Measurements from ENCODE around the gene TSHZ2. TPM values are rescaled to one million over a fixed set of nuclear protein-coding genes. Genes with fewer than 3 reads are reported as not detected.

The TSHZ2 gene
- total RNA-seq, 1 donor from 2014 or later: 1.2 TPM

GRCh38 chr20:53161073-53161472, 188.9 kb downstream of the TSHZ2 start:
- peaks cover 6% of the 10 kb centered on the region for H3K4me1 Mint-ChIP-seq (ENCODE audit: low read depth, unreplicated experiment)
- no peaks in the 10 kb centered on the region for H3K36me3 Mint-ChIP-seq (ENCODE audit: low read depth, unreplicated experiment)
- H3K9ac ChIP-seq (ENCODE audit: low read length): no peak overlapping the region
- no peaks in the 10 kb centered on the region for H3K79me2 ChIP-seq (ENCODE audit: insufficient read depth, low read length)
- H3K4me2 ChIP-seq (ENCODE audit: low read length): no peak overlapping the region
- H3K4me1 ChIP-seq (ENCODE audit: insufficient read depth, low read length): peaks cover 9% of the 10 kb centered on the region
- H3K4me3 ChIP-seq (ENCODE audit: insufficient read depth, low read depth, low read length): no peak overlapping the region
- H3K27ac Mint-ChIP-seq (ENCODE audit: unreplicated experiment): no peak overlapping the region
- H3K27me3 Mint-ChIP-seq (ENCODE audit: low read depth, unreplicated experiment): no peaks in the 10 kb centered on the region
- H3K4me3 Mint-ChIP-seq (ENCODE audit: unreplicated experiment): no peak overlapping the region
- TF ChIP-seq CTCF (IDR thresholded peaks at IDR 0.05; ENCODE audit: insufficient read depth, low read depth, low read length): no peak
- no peak for TF ChIP-seq EZH2 (IDR thresholded peaks at IDR 0.05; ENCODE audit: insufficient read depth, low read length)
- H3K27ac ChIP-seq (ENCODE audit: low read depth, low read length): no peak overlapping the region
- FAIRE-seq (no peak), DNase-seq (ENCODE audit: low read depth) (no peak)
- H3K36me3 ChIP-seq (ENCODE audit: insufficient read depth, low read length): no peaks in the 10 kb centered on the region
- no peaks in the 10 kb centered on the region for H4K20me1 ChIP-seq (ENCODE audit: insufficient read depth, low read length)
- no peaks in the 10 kb centered on the region for H3K9me3 ChIP-seq (ENCODE audit: insufficient read depth, low read depth, low read length)
- peaks cover 3% of the 10 kb centered on the region for H3K9me3 Mint-ChIP-seq (ENCODE audit: unreplicated experiment)
- H3K27me3 ChIP-seq (ENCODE audit: insufficient read depth, low read length): peaks cover 3% of the 10 kb centered on the region
- H2AFZ ChIP-seq (ENCODE audit: low read depth, low read length): no peak overlapping the region

GRCh38 chr20:53161473-53161872, 189.3 kb downstream of the TSHZ2 start:
- no peak overlapping the region for H3K9ac ChIP-seq (ENCODE audit: low read length)
- no peak for TF ChIP-seq EZH2 (IDR thresholded peaks at IDR 0.05; ENCODE audit: insufficient read depth, low read length)
- TF ChIP-seq CTCF (IDR thresholded peaks at IDR 0.05; ENCODE audit: insufficient read depth, low read depth, low read length): no peak

GRCh38 chr20:53162251-53162835, 190.2 kb downstream of the TSHZ2 start:
- peak; percentile 91 for DNase-seq (ENCODE audit: low read depth)
- H3K4me3 Mint-ChIP-seq (ENCODE audit: unreplicated experiment): no peak overlapping the region
- no peaks in the 10 kb centered on the region for H3K36me3 Mint-ChIP-seq (ENCODE audit: low read depth, unreplicated experiment)
- H3K9me3 Mint-ChIP-seq (ENCODE audit: unreplicated experiment): peaks cover 3% of the 10 kb centered on the region
- FAIRE-seq: no peak
- TF ChIP-seq EZH2 (IDR thresholded peaks at IDR 0.05; ENCODE audit: insufficient read depth, low read length): no peak
- peak; percentile 43 for TF ChIP-seq CTCF (IDR thresholded peaks at IDR 0.05; ENCODE audit: insufficient read depth, low read depth, low read length)
- no peaks in the 10 kb centered on the region for H4K20me1 ChIP-seq (ENCODE audit: insufficient read depth, low read length)
- peaks cover 2% of the 10 kb centered on the region for H3K27me3 Mint-ChIP-seq (ENCODE audit: low read depth, unreplicated experiment)
- H3K27me3 ChIP-seq (ENCODE audit: insufficient read depth, low read length): no peaks in the 10 kb centered on the region
- peaks cover 6% of the 10 kb centered on the region for H3K4me1 Mint-ChIP-seq (ENCODE audit: low read depth, unreplicated experiment)
- peak overlapping the region; percentile 41 for H2AFZ ChIP-seq (ENCODE audit: low read depth, low read length)
- H3K9me3 ChIP-seq (ENCODE audit: insufficient read depth, low read depth, low read length): no peaks in the 10 kb centered on the region
- H3K79me2 ChIP-seq (ENCODE audit: insufficient read depth, low read length): no peaks in the 10 kb centered on the region
- peak overlapping the region; percentile 63 for H3K27ac ChIP-seq (ENCODE audit: low read depth, low read length)
- no peaks in the 10 kb centered on the region for H3K36me3 ChIP-seq (ENCODE audit: insufficient read depth, low read length)
- peak overlapping the region; percentile 62 for H3K9ac ChIP-seq (ENCODE audit: low read length)
- peak overlapping the region; percentile 8 for H3K27ac Mint-ChIP-seq (ENCODE audit: unreplicated experiment)
- H3K4me1 ChIP-seq (ENCODE audit: insufficient read depth, low read length): peaks cover 9% of the 10 kb centered on the region
- H3K4me3 ChIP-seq (ENCODE audit: insufficient read depth, low read depth, low read length): no peak overlapping the region
- peak overlapping the region; percentile 51 for H3K4me2 ChIP-seq (ENCODE audit: low read length)

More at GRCh38 chr20:53161473-53161872, 189.3 kb downstream of the TSHZ2 start:
- DNase-seq (ENCODE audit: low read depth) (no peak), FAIRE-seq (no peak)
- Histone ChIP-seq H3K36me3 (ENCODE audit: insufficient read depth, low read length) (no peaks in the 10 kb centered on the region), H4K20me1 (ENCODE audit: insufficient read depth, low read length) (no peaks in the 10 kb centered on the region), H3K27ac (ENCODE audit: low read depth, low read length) (no peak overlapping the region), H3K79me2 (ENCODE audit: insufficient read depth, low read length) (no peaks in the 10 kb centered on the region), H3K4me3 (ENCODE audit: insufficient read depth, low read depth, low read length) (no peak overlapping the region), H2AFZ (ENCODE audit: low read depth, low read length) (no peak overlapping the region), H3K4me1 (ENCODE audit: insufficient read depth, low read length) (peaks cover 9% of the 10 kb centered on the region), H3K9me3 (ENCODE audit: insufficient read depth, low read depth, low read length) (no peaks in the 10 kb centered on the region), H3K27me3 (ENCODE audit: insufficient read depth, low read length) (peaks cover 3% of the 10 kb centered on the region), H3K4me2 (ENCODE audit: low read length) (no peak overlapping the region)
- H3K36me3 Mint-ChIP-seq (ENCODE audit: low read depth, unreplicated experiment): no peaks in the 10 kb centered on the region
- no peaks in the 10 kb centered on the region for H3K27me3 Mint-ChIP-seq (ENCODE audit: low read depth, unreplicated experiment)
- no peak overlapping the region for H3K27ac Mint-ChIP-seq (ENCODE audit: unreplicated experiment)
- peaks cover 3% of the 10 kb centered on the region for H3K9me3 Mint-ChIP-seq (ENCODE audit: unreplicated experiment)
- H3K4me3 Mint-ChIP-seq (ENCODE audit: unreplicated experiment): no peak overlapping the region
- peaks cover 6% of the 10 kb centered on the region for H3K4me1 Mint-ChIP-seq (ENCODE audit: low read depth, unreplicated experiment)

Measured in astrocyte (in vitro differentiated cells and primary cell).